Gastrocnemius medialis (tissue), 4 donors: ENCODE data around the gene TCERG1L. TPM values are rescaled to one million over a fixed set of nuclear protein-coding genes. Genes with fewer than 3 reads are reported as not detected.

Source experiments
- ATAC-seq, 2 donors: fragments of 150-250 bp; one replicate each; pipeline ENCODE4 v1.9.1; 2016
- DNase-seq, 2 donors: peaks; one replicate each; pipeline ENCODE4 v3.0.0-alpha.2; 2019
- H3K27ac ChIP-seq, 4 donors: fragments of 200-600 bp; sonication (generic); 1 replicate in 1 of 4; 2 replicates in 3 of 4; pipeline ENCODE4 v1.5.1; 2016 to 2018; ENCODE audit warnings: mild to moderate bottlenecking in 2 of 4, moderate library complexity in 1 of 4
- H3K27me3 ChIP-seq, 3 donors: fragments of 200-600 bp; sonication (generic) in 2 of 3; 1 replicate in 1 of 3; 2 replicates in 2 of 3; pipeline versions ENCODE4 v1.5.1 to v1.6.0; 2016 to 2019; ENCODE audit warnings: mild to moderate bottlenecking in 1 of 3, moderate library complexity in 1 of 3
- H3K36me3 ChIP-seq, 2 donors: fragments of 200-600 bp; sonication (generic) in 1 of 2; one replicate each; pipeline ENCODE4 v1.5.1; 2017 to 2018
- H3K4me1 ChIP-seq, 2 donors: fragments of 200-600 bp; sonication (generic) in 1 of 2; one replicate each; pipeline ENCODE4 v1.5.1; 2016 to 2017; ENCODE audit warnings: mild to moderate bottlenecking in 2 of 2
- H3K4me3 ChIP-seq, 4 donors: fragments of 200-600 bp; sonication (generic) in 3 of 4; 1 replicate in 1 of 4; 2 replicates in 3 of 4; pipeline ENCODE4 v1.5.1; 2016 to 2019; ENCODE audit warnings: mild to moderate bottlenecking in 2 of 4
- H3K9me3 ChIP-seq, 3 donors: fragments of 200-600 bp; sonication (generic) in 2 of 3; 1 replicate in 1 of 3; 2 replicates in 2 of 3; pipeline ENCODE4 v1.5.1; 2016 to 2019
- POLR2A ChIP-seq, 2 donors: fragments of 450-650 bp; IDR thresholded peaks; one replicate each; pipeline ENCODE4 v1.6.1; 2017; ENCODE audit warnings: antibody characterized with exemption in 2 of 2, mild to moderate bottlenecking in 2 of 2, moderate library complexity in 2 of 2
- in situ Hi-C, 4 donors: fragments of 200-750 bp; cut with MboI; loops; one replicate each; pipeline versions ENCODE4 v1.15.0 to v1.8.0; 2017; ENCODE audit warnings: low sequenced_read_pairs in 4 of 4
- intact Hi-C: fragments of 100-400 bp; cut with DNase I; formaldehyde crosslinking; loops from one replicate; pipeline ENCODE4 v1.15.1; 2023; ENCODE audit warnings: low total_unique reads
- total RNA-seq, 4 donors: library from RNA; depleted of rRNA; stranded (reverse); fragments of >200 nt; gene quantifications; one replicate each; pipeline versions ENCODE4 v1.1.0 to v1.2.3, GENCODE V29; 2016
- TF ChIP-seq, protein P1 (sequence below), 5 experiments: fragments of 450-650 bp in 3 of 5; fragments of 200-600 bp in 2 of 5; sonication (generic) in 2 of 5; IDR thresholded peaks in 4 of 5; conservative IDR thresholded peaks in 1 of 5; 1 replicate in 4 of 5; 2 replicates in 1 of 5; pipeline ENCODE4 v1.5.1; 2016 to 2019; ENCODE audit warnings: antibody characterized with exemption in 5 of 5, mild to moderate bottlenecking in 3 of 5, moderate library complexity in 3 of 5

TCERG1L gene
- total RNA-seq, 4 donors from 2014 or later, result not detected

DNA sequence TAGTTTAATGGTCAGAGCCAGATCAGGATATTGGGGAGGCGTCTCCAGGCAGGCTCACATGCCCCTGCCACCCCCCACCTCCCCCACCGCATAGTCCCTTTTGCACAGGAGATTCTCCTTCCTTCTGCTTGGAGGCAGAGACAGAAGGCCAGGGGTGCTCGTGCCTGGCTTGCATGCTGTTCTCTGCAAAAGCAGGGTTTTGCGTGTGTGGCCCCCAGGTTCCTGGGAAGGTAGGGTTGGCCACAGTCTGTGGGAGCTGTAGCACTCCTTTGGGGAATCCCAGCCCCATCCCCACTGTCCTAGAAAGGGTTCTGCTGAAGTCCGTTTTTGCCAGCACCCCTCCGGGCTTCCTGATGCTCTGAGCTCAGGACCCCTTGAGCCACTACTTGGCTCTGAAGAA, 1.9 kb upstream of the TCERG1L start:
- intact Hi-C loops (no loop called here), in situ Hi-C loops (no loop called here)
- ATAC-seq, result no peak

GRCh38 chr10:131312478-131312836, 936 bp upstream of the TCERG1L start:
- Histone ChIP-seq H3K9me3 (no peaks in the 10 kb centered on the region), H3K4me1 (no peaks in the 10 kb centered on the region), H3K4me3 (no peak overlapping the region), H3K27ac (no peak overlapping the region), H3K27me3 (peaks cover 25 to 47% (median 45%) of the 10 kb centered on the region in 3 donors), H3K36me3 (no peaks in the 10 kb centered on the region)
- intact Hi-C loops, result no loop called here
- no peak for DNase-seq
- ATAC-seq, result no peak
- in situ Hi-C loops, result no loop called here
- no peak for TF ChIP-seq POLR2A (IDR thresholded peaks at IDR 0.05)
- TF ChIP-seq, protein P1, sequence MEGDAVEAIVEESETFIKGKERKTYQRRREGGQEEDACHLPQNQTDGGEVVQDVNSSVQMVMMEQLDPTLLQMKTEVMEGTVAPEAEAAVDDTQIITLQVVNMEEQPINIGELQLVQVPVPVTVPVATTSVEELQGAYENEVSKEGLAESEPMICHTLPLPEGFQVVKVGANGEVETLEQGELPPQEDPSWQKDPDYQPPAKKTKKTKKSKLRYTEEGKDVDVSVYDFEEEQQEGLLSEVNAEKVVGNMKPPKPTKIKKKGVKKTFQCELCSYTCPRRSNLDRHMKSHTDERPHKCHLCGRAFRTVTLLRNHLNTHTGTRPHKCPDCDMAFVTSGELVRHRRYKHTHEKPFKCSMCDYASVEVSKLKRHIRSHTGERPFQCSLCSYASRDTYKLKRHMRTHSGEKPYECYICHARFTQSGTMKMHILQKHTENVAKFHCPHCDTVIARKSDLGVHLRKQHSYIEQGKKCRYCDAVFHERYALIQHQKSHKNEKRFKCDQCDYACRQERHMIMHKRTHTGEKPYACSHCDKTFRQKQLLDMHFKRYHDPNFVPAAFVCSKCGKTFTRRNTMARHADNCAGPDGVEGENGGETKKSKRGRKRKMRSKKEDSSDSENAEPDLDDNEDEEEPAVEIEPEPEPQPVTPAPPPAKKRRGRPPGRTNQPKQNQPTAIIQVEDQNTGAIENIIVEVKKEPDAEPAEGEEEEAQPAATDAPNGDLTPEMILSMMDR (IDR thresholded peaks at IDR 0.05 in 4 of 5, conservative IDR thresholded peaks at IDR 0.05 in 1 of 5), result no peak

More for the DNA sequence above, 1.9 kb upstream of the TCERG1L start:
- Histone ChIP-seq H3K9me3 (no peaks in the 10 kb centered on the region), H3K36me3 (no peaks in the 10 kb centered on the region), H3K27ac (no peak overlapping the region), H3K4me3 (no peak overlapping the region), H3K27me3 (peaks cover 25 to 41% (median 38%) of the 10 kb centered on the region in 3 donors), H3K4me1 (no peaks in the 10 kb centered on the region)
- TF ChIP-seq, protein P1 (IDR thresholded peaks at IDR 0.05 in 4 of 5, conservative IDR thresholded peaks at IDR 0.05 in 1 of 5), result no peak
- no peak for TF ChIP-seq POLR2A (IDR thresholded peaks at IDR 0.05)
- DNase-seq, result no peak

DNA sequence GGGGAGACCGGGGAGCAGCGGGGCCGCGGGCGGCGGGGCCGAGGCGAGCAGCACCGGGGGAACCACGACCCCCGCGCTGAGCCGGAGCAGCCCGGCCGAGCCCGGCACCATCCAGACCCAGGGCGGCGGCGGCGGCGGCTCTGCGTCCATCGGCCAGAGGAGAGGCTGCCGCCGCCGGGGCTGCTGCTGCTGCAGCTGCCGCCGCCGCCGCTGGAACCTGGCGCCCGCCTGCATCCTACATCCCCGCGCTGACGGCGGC, 190 bp downstream of the TCERG1L start:
- no peak overlapping the region for H3K4me3 ChIP-seq
- intact Hi-C loops, result no loop called here

GRCh38 chr10:131310551-131311401, 745 bp downstream of the TCERG1L start:
- intact Hi-C loops (no loop called here), in situ Hi-C loops (no loop called here)
- Histone ChIP-seq H3K36me3 (no peaks in the 10 kb centered on the region), H3K27ac (no peak overlapping the region), H3K27me3 (peaks cover 25 to 47% (median 45%) of the 10 kb centered on the region in 3 donors), H3K4me3 (peak overlapping the region in 1 of 4 donors; percentile 13), H3K9me3 (no peaks in the 10 kb centered on the region), H3K4me1 (no peaks in the 10 kb centered on the region)
- no peak for TF ChIP-seq POLR2A (IDR thresholded peaks at IDR 0.05)
- TF ChIP-seq, protein P1 (IDR thresholded peaks at IDR 0.05 in 4 of 5, conservative IDR thresholded peaks at IDR 0.05 in 1 of 5), result no peak
- DNase-seq (no peak), ATAC-seq (no peak)

More for the DNA sequence above, 190 bp downstream of the TCERG1L start:
- Histone ChIP-seq H3K27ac (no peak overlapping the region), H3K9me3 (no peaks in the 10 kb centered on the region), H3K4me1 (no peaks in the 10 kb centered on the region), H3K36me3 (no peaks in the 10 kb centered on the region), H3K27me3 (peaks cover 25 to 47% (median 45%) of the 10 kb centered on the region in 3 donors)
- in situ Hi-C loops, result no loop called here
- ATAC-seq (no peak), DNase-seq (no peak)
- no peak for TF ChIP-seq POLR2A (IDR thresholded peaks at IDR 0.05)
- TF ChIP-seq, protein P1 (IDR thresholded peaks at IDR 0.05 in 4 of 5, conservative IDR thresholded peaks at IDR 0.05 in 1 of 5), result no peak
